MM.1S (cell line): Measurements from ENCODE around the gene KRTAP10-2.

Source experiments
- CTCF ChIP-seq: fragments of 300-600 bp; sonication (generic); IDR thresholded peaks from 2 replicates; pipeline ENCODE4 v1.5.1; 2016; ENCODE audit warnings: antibody characterized with exemption, low read length, mixed read lengths
- EZH2 ChIP-seq: fragments of 300-600 bp; sonication (generic); optimal IDR thresholded peaks from 2 replicates; pipeline ENCODE3; 2017; ENCODE audit warnings: low read depth, mild to moderate bottlenecking, antibody characterized with exemption, low read length, mixed read lengths

DNA sequence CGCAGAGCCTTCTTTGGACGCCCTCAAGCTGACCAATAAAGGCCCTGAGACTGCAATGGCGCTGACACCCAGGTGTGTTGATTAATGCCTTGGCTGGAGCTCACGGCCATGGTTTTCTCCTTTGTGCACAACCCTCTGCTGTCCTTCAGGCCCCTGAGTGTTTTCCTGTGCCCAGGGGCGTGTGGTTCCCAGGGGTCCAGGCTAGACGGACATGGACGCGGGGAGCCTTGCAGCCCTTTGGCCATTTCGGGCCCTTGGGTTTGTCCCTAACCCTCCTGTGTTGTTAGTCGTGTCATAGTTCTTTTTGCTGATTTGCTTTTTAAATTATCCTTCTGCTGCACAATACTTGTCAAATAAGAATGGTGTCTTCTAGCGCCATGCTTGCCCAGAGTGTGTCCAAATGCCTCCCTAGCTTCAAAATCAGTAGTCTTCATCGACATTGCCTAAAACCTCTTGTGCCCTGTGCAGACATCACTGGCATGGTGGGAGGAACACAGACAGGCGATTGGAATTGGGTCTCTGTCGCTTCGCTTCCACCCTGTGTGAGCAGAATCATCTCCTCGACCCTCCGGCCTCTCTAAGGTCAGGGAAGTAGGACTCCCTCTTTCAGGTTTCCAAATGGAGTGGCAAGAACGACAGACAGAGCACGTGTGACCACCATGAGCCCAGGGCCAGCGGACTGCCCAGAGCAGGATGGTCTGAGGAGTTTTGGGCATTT, 24.2 kb upstream of the KRTAP10-2 start:
- TF ChIP-seq CTCF: no peak
- TF ChIP-seq EZH2: no peak
